ENCODE measurements around the gene CELF1. TPM values are rescaled to one million over a fixed set of nuclear protein-coding genes. Genes with fewer than 3 reads are reported as not detected.

The CELF1 gene
- total RNA-seq, 1 experiment from 2014 or later: 157 TPM

GRCh38 chr11:47508240-47508957 is 44.5 kb downstream of the CELF1 start:
- Mint-ChIP-seq H3K4me3 (ENCODE audit: low read depth, unreplicated experiment) (no peak overlapping the region), H3K27ac (ENCODE audit: unreplicated experiment) (peak overlapping the region; percentile 86), H3K4me1 (ENCODE audit: low read depth, unreplicated experiment) (peaks cover 26% of the 10 kb centered on the region), H3K36me3 (ENCODE audit: insufficient read depth, unreplicated experiment) (peaks cover 32% of the 10 kb centered on the region), H3K9me3 (ENCODE audit: low read depth, unreplicated experiment) (no peaks in the 10 kb centered on the region), H3K27me3 (ENCODE audit: unreplicated experiment) (no peaks in the 10 kb centered on the region)
- TF ChIP-seq CTCF (IDR thresholded peaks at IDR 0.05; ENCODE audit: unreplicated experiment): no peak
- intact Hi-C loops (cut with micrococcal nuclease; ENCODE audit: unreplicated experiment): loop anchor here (5.0 kb wide), 1 partner anchor 44 kb away; the partner anchor contains the start of gene CELF1
- DNase-seq: no peak
- BruUV-seq (replicated peaks): no TSS peak
- CTCF ChIA-PET: interaction anchor here (0.7 kb wide), 2 partner anchors 10 to 37 kb away, joined by 3 read pairs; no protein-coding TSS in a partner anchor

DNA sequence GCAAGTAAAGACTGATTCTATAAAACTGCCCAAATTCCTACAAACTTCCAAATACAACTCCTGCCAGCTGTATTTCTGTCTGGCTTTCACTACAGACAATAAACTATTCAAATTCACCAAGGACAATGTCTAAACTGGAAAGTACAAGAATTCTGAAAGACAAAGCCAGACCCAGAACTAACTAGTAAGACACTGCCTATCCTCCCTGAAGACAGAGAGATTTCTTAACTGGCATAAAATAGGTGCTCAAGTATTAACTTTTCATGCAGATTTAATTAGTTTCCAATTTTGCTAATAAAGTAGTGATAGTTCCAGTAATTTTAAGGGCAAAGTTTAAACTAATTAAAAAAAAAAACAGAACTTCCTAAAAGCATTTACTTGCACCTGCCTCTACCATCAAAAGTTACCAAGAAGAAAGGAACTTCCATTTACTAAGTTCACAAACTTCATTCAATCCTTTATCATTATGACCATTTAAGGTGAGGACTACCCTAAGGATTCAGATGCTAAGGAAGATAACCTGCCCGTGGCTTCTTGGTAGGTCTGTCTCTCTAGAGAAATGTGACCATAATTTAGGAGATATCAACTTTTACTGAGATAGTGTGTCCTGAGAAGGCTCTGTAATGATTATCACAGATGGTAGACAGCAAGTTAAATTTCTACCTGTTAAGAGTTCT is 45.2 kb downstream of the CELF1 start:
- intact Hi-C loops (cut with micrococcal nuclease; ENCODE audit: unreplicated experiment): loop anchor here (5.0 kb wide), 1 partner anchor 45 kb away; the partner anchor contains the start of gene CELF1
- Mint-ChIP-seq H3K4me3 (ENCODE audit: low read depth, unreplicated experiment) (no peak overlapping the region), H3K9me3 (ENCODE audit: low read depth, unreplicated experiment) (no peaks in the 10 kb centered on the region), H3K36me3 (ENCODE audit: insufficient read depth, unreplicated experiment) (peaks cover 32% of the 10 kb centered on the region), H3K27ac (ENCODE audit: unreplicated experiment) (no peak overlapping the region), H3K4me1 (ENCODE audit: low read depth, unreplicated experiment) (peaks cover 25% of the 10 kb centered on the region), H3K27me3 (ENCODE audit: unreplicated experiment) (no peaks in the 10 kb centered on the region)
- DNase-seq: no peak
- CTCF ChIA-PET: interaction anchor here (0.7 kb wide), 3 partner anchors 9 to 57 kb away, joined by 3 to 4 read pairs (median 3); no protein-coding TSS in a partner anchor
- no TSS peak for BruUV-seq (replicated peaks)
- no peak for TF ChIP-seq CTCF (IDR thresholded peaks at IDR 0.05; ENCODE audit: unreplicated experiment)

DNA sequence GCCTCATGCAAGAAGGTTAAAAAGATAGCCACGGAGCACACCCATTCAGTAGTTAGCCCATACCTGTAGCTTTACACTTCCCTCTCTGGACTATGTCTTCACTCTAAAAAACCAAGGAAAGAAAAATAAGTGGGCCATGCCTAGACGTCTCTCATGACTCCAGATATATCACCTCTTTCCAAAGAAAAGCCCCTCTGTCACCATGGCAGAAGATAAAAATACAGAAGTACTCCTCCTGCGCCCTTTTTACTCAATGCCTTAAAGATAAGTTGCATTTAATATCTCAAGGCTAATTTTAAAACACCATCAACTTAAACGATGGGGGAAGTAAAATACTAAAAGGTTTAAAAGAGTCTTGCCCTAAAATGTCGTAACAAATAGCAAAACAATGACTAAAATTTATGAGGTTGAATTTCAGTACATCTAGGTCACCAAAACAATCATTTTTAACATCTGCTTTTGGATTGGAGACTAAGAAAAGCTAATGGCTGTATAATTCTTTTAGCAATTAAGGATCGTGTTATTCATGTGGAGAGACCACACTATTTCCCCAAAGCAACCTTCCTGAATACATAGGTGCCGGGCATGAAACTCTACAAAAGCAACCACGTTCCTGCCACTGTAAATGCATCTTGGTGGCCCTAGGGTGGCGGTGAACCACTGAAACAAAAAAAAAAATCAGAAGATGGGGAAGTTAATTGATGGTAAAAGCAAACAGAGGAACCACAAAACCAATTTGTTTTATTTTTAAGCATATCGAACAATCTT is 46.0 kb downstream of the CELF1 start:
- Mint-ChIP-seq H3K27me3 (ENCODE audit: unreplicated experiment) (no peaks in the 10 kb centered on the region), H3K4me1 (ENCODE audit: low read depth, unreplicated experiment) (peaks cover 25% of the 10 kb centered on the region), H3K36me3 (ENCODE audit: insufficient read depth, unreplicated experiment) (peaks cover 32% of the 10 kb centered on the region), H3K27ac (ENCODE audit: unreplicated experiment) (no peak overlapping the region), H3K4me3 (ENCODE audit: low read depth, unreplicated experiment) (no peak overlapping the region), H3K9me3 (ENCODE audit: low read depth, unreplicated experiment) (no peaks in the 10 kb centered on the region)
- intact Hi-C loops (cut with micrococcal nuclease; ENCODE audit: unreplicated experiment): loop anchor here (5.0 kb wide), 1 partner anchor 45 kb away; the partner anchor contains the start of gene CELF1
- no peak for TF ChIP-seq CTCF (IDR thresholded peaks at IDR 0.05; ENCODE audit: unreplicated experiment)
- CTCF ChIA-PET: interaction anchor here (0.7 kb wide), 1 partner anchor 58 kb away, joined by 4 read pairs; no protein-coding TSS in a partner anchor
- no TSS peak for BruUV-seq (replicated peaks)
- no peak for DNase-seq

DNA sequence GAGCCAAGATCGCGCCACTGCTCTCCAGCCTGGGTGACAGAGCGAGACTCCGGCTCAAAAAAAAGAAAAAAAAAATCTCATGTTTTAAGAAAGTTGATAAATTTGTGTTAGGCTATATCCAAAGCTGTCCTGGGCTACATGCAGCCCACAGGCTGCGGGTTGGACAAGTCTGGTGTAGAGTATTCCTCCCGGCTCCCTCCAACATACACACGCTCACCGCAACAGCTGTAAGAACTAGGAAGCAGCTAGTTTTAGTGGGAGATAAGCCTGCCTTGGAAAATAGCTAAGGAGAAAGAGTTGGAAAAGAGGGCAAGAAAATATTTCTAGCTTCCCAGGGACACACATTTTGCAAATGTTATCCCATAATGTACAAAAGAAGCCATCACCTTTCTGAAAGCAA is 46.6 kb downstream of the CELF1 start:
- H3K36me3 Mint-ChIP-seq (ENCODE audit: insufficient read depth, unreplicated experiment): peaks cover 32% of the 10 kb centered on the region
- H3K27ac Mint-ChIP-seq (ENCODE audit: unreplicated experiment): no peak overlapping the region
- no peak overlapping the region for H3K4me3 Mint-ChIP-seq (ENCODE audit: low read depth, unreplicated experiment)
- H3K27me3 Mint-ChIP-seq (ENCODE audit: unreplicated experiment): no peaks in the 10 kb centered on the region
- peaks cover 25% of the 10 kb centered on the region for H3K4me1 Mint-ChIP-seq (ENCODE audit: low read depth, unreplicated experiment)
- CTCF ChIA-PET: interaction anchor here (0.6 kb wide), 1 partner anchor 123 kb away, joined by 3 read pairs; no protein-coding TSS in a partner anchor
- no peak for TF ChIP-seq CTCF (IDR thresholded peaks at IDR 0.05; ENCODE audit: unreplicated experiment)
- no peaks in the 10 kb centered on the region for H3K9me3 Mint-ChIP-seq (ENCODE audit: low read depth, unreplicated experiment)
- intact Hi-C loops (cut with micrococcal nuclease; ENCODE audit: unreplicated experiment): loop anchor here (5.0 kb wide), 1 partner anchor 46 kb away; the partner anchor contains the start of gene CELF1
- DNase-seq: no peak
- no TSS peak for BruUV-seq (replicated peaks)

All from Calu3 (cell line).